H1 (cell line): ENCODE measurements around the gene WDFY3. TPM values are rescaled to one million over a fixed set of nuclear protein-coding genes. Genes with fewer than 3 reads are reported as not detected.

Experiments used
- CTCF ChIA-PET: fragments of 300-600 bp; sonication (Branson Sonifier 250); formaldehyde crosslinking; loops from one replicate; lab custom pipeline; 2021; ENCODE audit not compliant: partially characterized antibody; lab: Charles Lee
- POLR2A ChIA-PET: fragments of 300-600 bp; sonication (Branson Sonifier 250); formaldehyde crosslinking; loops from one replicate; lab custom pipeline; 2021; ENCODE audit warnings: inconsistent platforms; ENCODE audit not compliant: partially characterized antibody; lab: Charles Lee
- DNase-seq, 2 experiments: peaks; one replicate each; pipeline versions ENCODE4 v3.0.0 to v3.0.0-alpha.2; 2010 to 2022; ENCODE audit warnings: low spot score in 2 of 2, low read depth in 1 of 2, mixed read lengths in 1 of 2
- FAIRE-seq: peaks from 2 replicates; lab custom pipeline; 2011; peaks lifted over from hg19 to GRCh38; lab: Jason Lieb, UNC
- H2AFZ ChIP-seq: 2 replicates; pipeline ENCODE4 v1.8.1; 2012; ENCODE audit warnings: low read length, inconsistent platforms
- H2AK5ac ChIP-seq: 2 replicates; pipeline ENCODE4 v1.6.1; 2013; ENCODE audit warnings: low read depth, low read length
- H2BK120ac ChIP-seq: replicated peaks from 2 replicates; pipeline ENCODE3; 2013; ENCODE audit warnings: low read depth, low read length, inconsistent platforms
- H2BK12ac ChIP-seq: 2 replicates; pipeline ENCODE4 v1.6.1; 2013; ENCODE audit warnings: low read depth, low read length
- H2BK15ac ChIP-seq: 2 replicates; pipeline ENCODE4 v1.6.1; 2013; ENCODE audit warnings: low read length
- H2BK20ac ChIP-seq: 2 replicates; pipeline ENCODE4 v1.6.1; 2013; ENCODE audit warnings: low read length
- H2BK5ac ChIP-seq: 2 replicates; pipeline ENCODE4 v1.6.1; 2013; ENCODE audit warnings: low read depth, low read length
- H3K14ac ChIP-seq: 2 replicates; pipeline ENCODE4 v1.6.1; 2013; ENCODE audit warnings: inconsistent platforms; ENCODE audit not compliant: insufficient read length
- H3K18ac ChIP-seq: 2 replicates; pipeline ENCODE4 v1.6.1; 2013; ENCODE audit warnings: low read length; ENCODE audit errors: extremely low read depth
- H3K23ac ChIP-seq: 2 replicates; pipeline ENCODE4 v1.6.1; 2013; ENCODE audit warnings: inconsistent platforms; ENCODE audit not compliant: insufficient read length
- H3K23me2 ChIP-seq: 2 replicates; pipeline ENCODE4 v1.6.1; 2013; ENCODE audit warnings: low read depth, low read length
- H3K27ac ChIP-seq: 2 replicates; pipeline ENCODE4 v1.6.1; 2011; ENCODE audit warnings: low read depth, low read length, inconsistent platforms
- H3K27me3 ChIP-seq, 4 experiments: replicated peaks in 1 of 4; 1 replicate in 1 of 4; 2 replicates in 3 of 4; pipeline versions ENCODE4 v1.6.1 to v1.8.1; 2011 to 2013; ENCODE audit warnings: low read length in 3 of 4, mild to moderate bottlenecking in 3 of 4, inconsistent platforms in 2 of 4, mixed read lengths in 2 of 4, moderate library complexity in 1 of 4; ENCODE audit not compliant: control insufficient read depth in 3 of 4, insufficient read depth in 3 of 4; ENCODE audit errors: extremely low read depth in 1 of 4
- H3K36me3 ChIP-seq, 4 experiments: 2 replicates each; pipeline versions ENCODE4 v1.6.1 to v1.8.1; 2011 to 2013; ENCODE audit warnings: mild to moderate bottlenecking in 4 of 4, low read length in 3 of 4, moderate library complexity in 2 of 4, control low read depth in 1 of 4, inconsistent platforms in 1 of 4; ENCODE audit not compliant: insufficient read depth in 4 of 4, control insufficient read depth in 2 of 4
- H3K4ac ChIP-seq: replicated peaks from 2 replicates; pipeline ENCODE3; 2013; ENCODE audit warnings: low read length, low read depth, mixed read lengths, inconsistent platforms; ENCODE audit not compliant: insufficient read length
- H3K4me1 ChIP-seq, 4 experiments: replicated peaks in 1 of 4; 1 replicate in 1 of 4; 2 replicates in 3 of 4; pipeline versions ENCODE4 v1.6.1 to v1.8.1; 2011 to 2013; ENCODE audit warnings: low read length in 3 of 4, inconsistent platforms in 2 of 4, mixed read lengths in 1 of 4; ENCODE audit not compliant: insufficient read depth in 4 of 4, control insufficient read depth in 3 of 4
- H3K4me2 ChIP-seq, 2 experiments: 2 replicates each; pipeline versions ENCODE4 v1.6.1 to v1.8.1; 2011 to 2013; ENCODE audit warnings: low read depth in 2 of 2, low read length in 2 of 2, control low read depth in 1 of 2, inconsistent platforms in 1 of 2, mild to moderate bottlenecking in 1 of 2; ENCODE audit not compliant: insufficient read depth in 1 of 2
- H3K4me3 ChIP-seq, 4 experiments: fragments of 200-600, 300-600 bp in 1 of 4; sonication (generic), shearing (Covaris generic), sonication (Bioruptor Twin) in 1 of 4; 2 replicates each; pipeline versions ENCODE4 v1.5.1 to v1.8.1; 2011 to 2016; ENCODE audit warnings: low read length in 4 of 4, low read depth in 3 of 4, control low read depth in 2 of 4, inconsistent platforms in 2 of 4, mild to moderate bottlenecking in 2 of 4, mixed read lengths in 1 of 4, moderate library complexity in 1 of 4; ENCODE audit not compliant: insufficient read depth in 2 of 4; ENCODE audit errors: extremely low read depth in 1 of 4
- H3K56ac ChIP-seq: replicated peaks from 2 replicates; pipeline ENCODE3; 2013; ENCODE audit warnings: low read depth, mild to moderate bottlenecking, mixed read lengths, low read length, inconsistent platforms; ENCODE audit not compliant: insufficient read length
- H3K79me1 ChIP-seq: 2 replicates; pipeline ENCODE4 v1.6.1; 2013; ENCODE audit warnings: low read depth, low read length, control low read depth
- H3K79me2 ChIP-seq, 2 experiments: 2 replicates each; pipeline versions ENCODE4 v1.6.1 to v1.8.1; 2012 to 2013; ENCODE audit warnings: low read length in 2 of 2, mild to moderate bottlenecking in 2 of 2, inconsistent platforms in 1 of 2; ENCODE audit not compliant: insufficient read depth in 2 of 2, control insufficient read depth in 1 of 2
- H3K9ac ChIP-seq, 4 experiments: replicated peaks in 1 of 4; 1 replicate in 1 of 4; 2 replicates in 3 of 4; pipeline versions ENCODE4 v1.6.1 to v1.8.1; 2011 to 2013; ENCODE audit warnings: low read depth in 3 of 4, low read length in 3 of 4, control low read depth in 2 of 4, mild to moderate bottlenecking in 2 of 4, moderate library complexity in 2 of 4, inconsistent platforms in 1 of 4; ENCODE audit errors: extremely low read depth in 1 of 4
- H3K9me3 ChIP-seq, 2 experiments: 2 replicates each; pipeline versions ENCODE4 v1.6.1 to v1.8.1; 2012 to 2013; ENCODE audit warnings: mild to moderate bottlenecking in 2 of 2, moderate library complexity in 2 of 2, control low read depth in 1 of 2, inconsistent platforms in 1 of 2, low read depth in 1 of 2, low read length in 1 of 2, mixed read lengths in 1 of 2; ENCODE audit not compliant: insufficient read depth in 2 of 2
- H4K20me1 ChIP-seq, 2 experiments: replicated peaks in 1 of 2; 2 replicates each; pipeline versions ENCODE3 to v1.8.1; 2011 to 2013; ENCODE audit warnings: inconsistent platforms in 2 of 2, low read length in 2 of 2, mild to moderate bottlenecking in 1 of 2; ENCODE audit not compliant: insufficient read depth in 2 of 2, control insufficient read depth in 1 of 2
- H4K5ac ChIP-seq: 2 replicates; pipeline ENCODE4 v1.6.1; 2013; ENCODE audit warnings: low read length, low read depth, mixed read lengths, inconsistent platforms; ENCODE audit not compliant: insufficient read length
- H4K8ac ChIP-seq: 2 replicates; pipeline ENCODE4 v1.8.0; 2013; ENCODE audit warnings: mild to moderate bottlenecking, moderate library complexity, low read length, inconsistent platforms; ENCODE audit not compliant: insufficient read depth; ENCODE audit errors: extremely low read depth
- H4K91ac ChIP-seq: replicated peaks from 2 replicates; pipeline ENCODE3; 2013; ENCODE audit warnings: low read length, mixed read lengths, inconsistent platforms; ENCODE audit not compliant: insufficient read length
- ATF3 ChIP-seq: IDR thresholded peaks from 2 replicates; pipeline ENCODE4 v1.6.1; 2011; ENCODE audit warnings: low read depth, mild to moderate bottlenecking, low read length; ENCODE audit not compliant: insufficient read depth
- BACH1 ChIP-seq: IDR thresholded peaks from 2 replicates; pipeline ENCODE4 v1.6.1; 2012; ENCODE audit warnings: low read length, improper control_type of control experiment
- BCL11A ChIP-seq, 2 experiments: IDR thresholded peaks; one replicate each; pipeline ENCODE4 v1.6.1; 2011; ENCODE audit warnings: low read depth in 2 of 2, low read length in 2 of 2, mild to moderate bottlenecking in 2 of 2
- BRCA1 ChIP-seq: IDR thresholded peaks from 2 replicates; pipeline ENCODE4 v1.6.1; 2012; ENCODE audit warnings: low read depth, low read length, improper control_type of control experiment
- CHD1 ChIP-seq: IDR thresholded peaks from 2 replicates; pipeline ENCODE4 v1.6.1; 2012; ENCODE audit warnings: low read depth, low read length, improper control_type of control experiment
- CTCF ChIP-seq, 3 experiments: IDR thresholded peaks; 1 replicate in 2 of 3; 2 replicates in 1 of 3; pipeline versions ENCODE4 v1.5.1 to v1.6.1; 2011; ENCODE audit warnings: low read length in 3 of 3, mild to moderate bottlenecking in 3 of 3, inconsistent platforms in 2 of 3, low read depth in 1 of 3, moderate library complexity in 1 of 3; ENCODE audit not compliant: insufficient read depth in 1 of 3; ENCODE audit errors: control extremely low read depth in 1 of 3
- EGR1 ChIP-seq: IDR thresholded peaks from 2 replicates; pipeline ENCODE4 v1.6.1; 2011; ENCODE audit warnings: low read depth, low read length, borderline replicate concordance
- FOSL1 ChIP-seq: IDR thresholded peaks from 2 replicates; pipeline ENCODE4 v1.6.1; 2011; ENCODE audit warnings: mild to moderate bottlenecking, low read depth, low read length, moderate library complexity; ENCODE audit not compliant: insufficient read depth
- JUND ChIP-seq: IDR thresholded peaks from 2 replicates; pipeline ENCODE4 v1.6.1; 2011; ENCODE audit warnings: mild to moderate bottlenecking, improper control_type of control experiment, low read length
- SP1 ChIP-seq: IDR thresholded peaks from 2 replicates; pipeline ENCODE4 v1.6.1; 2011; ENCODE audit warnings: low read depth, low read length
- TAF7 ChIP-seq: optimal IDR thresholded peaks from 2 replicates; pipeline ENCODE3; 2011; ENCODE audit warnings: low read depth, mild to moderate bottlenecking, inconsistent platforms, low read length, moderate library complexity, borderline replicate concordance
- TEAD4 ChIP-seq: IDR thresholded peaks from 2 replicates; pipeline ENCODE4 v1.6.1; 2012; ENCODE audit warnings: low read depth, low read length, inconsistent platforms, mixed read lengths
- ZNF274 ChIP-seq: IDR thresholded peaks from 2 replicates; pipeline ENCODE4 v1.7.0; 2012; ENCODE audit warnings: low read length, borderline replicate concordance; ENCODE audit errors: extremely low read depth
- polyA plus RNA-seq, 7 experiments: library from polyadenylated mRNA; depleted of rRNA in 3 of 7; stranded (reverse) in 5 of 7; unstranded in 2 of 7; fragments of >200 nt in 5 of 7; fragments of 200-250 nt in 2 of 7; gene quantifications; 1 replicate in 5 of 7; 2 replicates in 1 of 7; 4 replicates in 1 of 7; pipeline versions ENCODE4 v1.2.1 to v1.2.3, GENCODE V29; 2011 to 2013; ENCODE audit warnings: missing spikeins in 2 of 7, mixed read lengths in 2 of 7
- total RNA-seq: library from RNA; stranded (reverse); fragmentation: NEBNext Ultra II Directional; extraction: Animal tissue kit (Norgen Biotek cat#: 25700); gene quantifications from 2 replicates; pipeline ENCODE4 v1.2.1, GENCODE V29; 2021

WDFY3 gene
- total and polyA plus RNA-seq, 2 of the 8 experiments (the other 6 are each of a cell fraction or from before 2014, with no cell fraction given): 25.6 to 62.4 TPM

GRCh38 chr4:84719115-84719514 is 247.4 kb downstream of the WDFY3 start:
- Histone ChIP-seq H3K18ac (no peak overlapping the region), H3K36me3 (peaks cover 2 to 30% (median 19%) of the 10 kb centered on the region in 4 experiments; a peak in 7 of 8 replicates), H2BK120ac (no peak overlapping the region), H4K91ac (no peak overlapping the region), H3K79me2 (no peaks in the 10 kb centered on the region), H2BK15ac (no peak overlapping the region), H3K27me3 (no peaks in the 10 kb centered on the region), H2BK5ac (no peak overlapping the region), H3K27ac (no peak overlapping the region), H3K23ac (no peak overlapping the region), H3K9me3 (no peaks in the 10 kb centered on the region), H3K14ac (no peak overlapping the region), H4K5ac (no peak overlapping the region), H2BK20ac (no peak overlapping the region), H3K4me3 (no peak overlapping the region), H2AK5ac (no peak overlapping the region), H3K4ac (no peak overlapping the region), H3K4me1 (no peaks in the 10 kb centered on the region), H3K4me2 (no peak overlapping the region), H3K23me2 (no peaks in the 10 kb centered on the region), H4K20me1 (no peaks in the 10 kb centered on the region), H2AFZ (no peak overlapping the region), H2BK12ac (no peak overlapping the region), H3K56ac (no peak overlapping the region), H4K8ac (no peak overlapping the region), H3K79me1 (no peaks in the 10 kb centered on the region), H3K9ac (no peak overlapping the region)
- no peak for FAIRE-seq
- CTCF ChIA-PET: no interaction called here
- DNase-seq: no peak
- POLR2A ChIA-PET: no interaction called here
- TF ChIP-seq JUND: no peak
- TF ChIP-seq ZNF274: no peak
- TF ChIP-seq EGR1: no peak
- no peak for TF ChIP-seq FOSL1
- no peak for TF ChIP-seq TEAD4
- no peak for TF ChIP-seq BACH1
- TF ChIP-seq BRCA1: no peak
- TF ChIP-seq CHD1: no peak
- TF ChIP-seq CTCF (IDR thresholded peaks at IDR 0.05; ENCODE audit: control extremely low read depth in 1 of 3, insufficient read depth in 1 of 3, low read depth in 1 of 3, low read length in 3 of 3): no peak
- no peak for TF ChIP-seq ATF3
- no peak for TF ChIP-seq BCL11A (IDR thresholded peaks at IDR 0.05; ENCODE audit: low read depth in 2 of 2, low read length in 2 of 2)
- no peak for TF ChIP-seq TAF7
- TF ChIP-seq SP1: no peak
